Tibial nerve (tissue), 4 donors: Measurements from ENCODE around the gene THPO.

Experiments used
- CTCF ChIP-seq, 5 experiments: fragments of 200-600 bp in 3 of 5; fragments of 450-650 bp in 2 of 5; sonication (generic) in 3 of 5; IDR thresholded peaks; one replicate each; pipeline ENCODE4 v1.5.1; 2016 to 2019; ENCODE audit warnings: antibody characterized with exemption in 5 of 5, mild to moderate bottlenecking in 3 of 5, moderate library complexity in 2 of 5
- EP300 ChIP-seq, 2 donors: sonication (generic); formaldehyde crosslinking; IDR thresholded peaks; one replicate each; pipeline ENCODE4 v1.6.1; 2017; ENCODE audit warnings: antibody characterized with exemption in 2 of 2, mild to moderate bottlenecking in 1 of 2
- POLR2A ChIP-seq, 2 donors: fragments of 450-650 bp; IDR thresholded peaks; one replicate each; pipeline ENCODE4 v1.6.1; 2017; ENCODE audit warnings: antibody characterized with exemption in 2 of 2, mild to moderate bottlenecking in 2 of 2, moderate library complexity in 2 of 2

DNA sequence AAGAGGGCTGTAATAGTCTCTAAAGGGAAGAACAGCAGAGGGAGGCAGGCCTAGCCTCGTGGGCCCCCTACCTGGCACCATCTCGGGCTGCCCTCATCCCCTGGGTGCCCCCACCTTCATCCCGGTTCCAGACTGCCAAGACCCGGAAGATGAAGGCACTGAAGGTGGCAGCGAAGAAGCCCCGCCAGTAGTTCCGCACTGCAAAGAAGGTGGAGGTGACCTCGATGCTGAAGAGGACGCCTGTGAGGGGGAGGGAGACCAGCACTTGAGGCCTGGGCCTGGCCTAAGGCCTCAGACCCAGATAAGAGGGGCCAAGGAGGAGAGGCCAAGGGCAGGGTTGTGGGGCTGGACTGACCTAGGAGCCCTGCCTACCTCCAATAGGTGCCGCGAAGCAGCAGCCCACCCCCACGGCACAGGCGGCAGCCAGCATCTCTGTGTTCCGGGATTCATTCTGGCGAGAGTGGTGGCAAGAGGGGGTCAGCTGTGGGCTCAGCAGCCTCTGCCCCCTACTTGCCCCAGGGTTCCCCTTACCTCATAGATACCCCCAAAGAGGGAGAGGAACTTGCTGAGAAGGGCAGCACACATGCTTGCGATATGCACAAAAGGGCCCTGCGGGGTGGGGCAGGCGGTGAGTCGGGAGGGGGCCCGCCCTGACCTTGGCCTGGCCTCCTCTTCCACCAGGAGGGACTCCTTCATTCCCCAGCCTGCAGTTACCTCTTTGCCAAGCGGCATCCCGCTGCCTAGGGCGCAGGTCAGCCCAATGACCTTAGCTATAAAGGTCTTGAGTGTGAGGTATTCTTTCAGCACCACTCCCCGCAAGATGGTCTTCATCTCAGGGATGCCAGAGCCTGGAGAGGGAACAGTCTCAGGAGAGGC lies 20.5 kb downstream of the THPO start:
- TF ChIP-seq CTCF (IDR thresholded peaks at IDR 0.05) (no peak), EP300 (IDR thresholded peaks at IDR 0.05) (no peak), POLR2A (IDR thresholded peaks at IDR 0.05) (no peak)
